Hematopoietic multipotent progenitor cell (in vitro differentiated cells): ENCODE data around the gene CHEK2. TPM values are rescaled to one million over a fixed set of nuclear protein-coding genes. Genes with fewer than 3 reads are reported as not detected.
"Not testable (repeated sequence)": the region's sequence is repeated elsewhere in the genome, so short reads cannot be mapped to it uniquely, and the experiment has no call there.

Experiments
- DNase-seq, 3 donors: peaks; one replicate each; pipeline ENCODE4 v3.0.0-alpha.2; 2011 to 2015; ENCODE audit warnings: low read depth in 2 of 3, low spot score in 2 of 3
- total RNA-seq: library from RNA; depleted of rRNA; stranded (reverse); fragments of >200 nt; gene quantifications from one replicate; pipeline ENCODE4 v1.2.3, GENCODE V29; 2012

Gene CHEK2
- total RNA-seq = 15.3 TPM

DNA sequence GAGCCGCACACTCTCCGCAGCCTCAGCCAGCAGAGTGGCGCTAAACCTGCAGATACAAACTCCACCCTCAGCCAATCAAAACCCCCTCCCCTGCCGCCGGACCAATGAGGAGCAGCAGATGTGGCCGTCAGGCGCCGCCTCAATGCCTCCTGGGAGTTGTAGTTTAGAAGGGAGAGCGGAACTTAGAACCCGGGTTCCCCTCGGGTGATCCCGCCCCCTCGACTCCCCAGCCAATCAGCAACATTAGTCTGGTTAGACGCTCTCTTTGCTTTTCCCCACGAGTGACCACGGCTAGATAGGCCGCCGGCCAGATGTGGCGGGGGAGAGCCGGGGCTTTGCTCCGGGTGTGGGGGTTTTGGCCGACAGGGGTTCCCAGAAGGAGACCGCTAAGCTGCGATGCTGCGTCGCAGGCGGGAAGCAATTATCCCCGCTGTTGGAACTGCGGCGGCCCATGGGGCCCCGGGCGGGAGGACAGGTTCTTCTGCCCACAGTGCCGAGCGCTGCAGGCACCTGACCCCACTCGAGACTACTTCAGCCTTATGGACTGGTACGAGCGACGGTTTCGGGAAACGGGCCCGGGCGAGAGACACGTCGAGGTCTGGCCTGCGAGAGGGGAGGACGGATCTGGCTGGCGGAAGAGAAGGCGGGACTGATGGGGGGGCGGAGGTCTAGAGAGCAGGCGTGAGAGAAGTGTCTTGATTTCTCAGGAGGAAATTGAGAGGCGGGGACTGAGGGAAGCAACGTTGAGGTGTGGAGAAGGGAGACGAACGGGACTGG lies at the start of gene CHEK2, which contains the start of gene HSCB:
TSS of gene CHEK2 (minus strand) at position 36 of the 777 bp plus-strand sequence. CDS start 7,099 bp downstream, outside the sequence.
TSS of gene HSCB (plus strand) at position 255 of the 777 bp plus-strand sequence. CDS start at position 312, 57 bp downstream.
- DNase-seq = peak; percentile 80 to 99 (median 98)

DNA sequence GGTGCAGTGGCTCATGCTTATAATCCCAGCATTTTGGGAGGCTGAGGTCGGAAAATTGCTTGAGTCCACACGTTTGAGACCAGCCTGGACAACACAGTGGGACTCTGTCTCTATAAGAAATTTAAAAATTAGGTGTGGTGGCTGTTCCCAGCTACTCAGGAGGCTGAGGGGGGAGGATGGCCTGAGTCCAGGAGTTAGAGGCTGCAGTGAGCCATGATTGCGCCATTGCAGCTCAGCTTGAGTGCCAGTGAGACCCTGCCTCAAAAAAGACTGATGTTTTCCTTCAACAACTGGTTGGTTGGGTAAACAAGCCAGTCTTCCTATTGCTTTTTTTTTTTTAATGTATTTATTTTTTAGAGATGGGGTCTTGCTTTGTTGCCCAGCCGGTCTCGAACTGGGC lies 49.5 kb upstream of the CHEK2 start:
- DNase-seq = no peak

DNA sequence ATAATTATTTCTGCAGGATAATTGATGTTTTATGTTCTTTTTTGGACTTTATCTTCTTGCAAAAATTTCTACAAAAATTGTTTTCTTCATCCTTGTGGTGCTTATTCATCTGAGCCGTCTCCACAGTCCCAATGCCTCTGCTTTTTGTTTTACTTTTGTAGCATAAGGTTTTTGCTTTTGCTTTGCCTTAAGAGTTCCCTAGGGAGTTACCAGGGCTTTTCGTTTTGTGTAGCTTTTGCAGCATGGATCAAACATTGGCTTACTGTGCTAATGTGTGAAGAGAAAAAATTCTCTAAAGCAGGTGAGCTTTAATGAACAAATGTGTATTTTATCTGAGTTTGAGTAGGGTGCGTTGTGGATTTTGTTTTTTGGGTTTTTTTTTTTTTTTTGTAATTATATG lies 47.0 kb upstream of the CHEK2 start:
- DNase-seq = no peak

DNA sequence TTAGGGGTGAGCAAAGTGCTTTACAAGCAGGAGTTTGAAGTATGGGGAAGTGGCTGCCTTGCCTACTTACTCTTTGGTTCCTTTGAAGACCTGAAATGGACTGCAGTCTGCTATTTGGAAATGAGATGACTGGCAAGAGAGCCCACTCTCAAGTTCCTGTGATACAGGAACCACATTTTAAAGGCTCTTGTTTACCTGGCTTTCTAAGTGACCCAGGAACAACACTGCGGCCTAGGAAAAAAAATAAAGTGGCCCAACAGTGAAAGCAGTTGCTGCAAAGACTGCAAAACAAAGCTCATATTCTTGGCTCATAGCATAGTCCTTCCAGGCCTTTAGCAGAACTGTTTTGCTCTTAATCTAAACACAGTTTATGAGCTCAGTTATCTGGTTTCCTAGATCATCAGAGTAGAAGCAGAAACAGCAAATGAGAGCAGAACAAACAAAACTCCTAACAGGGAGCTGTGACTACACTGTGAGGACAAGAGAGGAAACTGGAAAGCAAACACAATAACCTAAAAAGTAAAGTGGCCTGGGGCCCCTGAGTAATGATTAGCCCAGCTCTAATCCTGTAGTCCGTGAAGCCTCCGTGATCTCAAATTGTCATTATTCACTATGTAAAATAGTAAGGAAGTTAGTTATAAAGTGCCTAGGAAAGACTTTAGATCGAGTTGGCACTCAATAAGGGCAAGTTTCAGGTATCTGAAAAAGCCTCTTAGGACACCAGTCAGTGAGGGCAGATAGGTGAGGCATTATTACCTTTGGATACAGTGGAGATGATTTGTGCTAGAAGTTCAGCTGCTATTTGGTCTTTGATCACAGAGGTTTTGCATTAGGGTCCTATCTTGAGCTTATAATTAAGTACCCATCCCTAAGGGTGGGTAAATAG lies 42.4 kb upstream of the CHEK2 start:
- DNase-seq = peak in 2 of 3 donors; percentile 34 to 37

DNA sequence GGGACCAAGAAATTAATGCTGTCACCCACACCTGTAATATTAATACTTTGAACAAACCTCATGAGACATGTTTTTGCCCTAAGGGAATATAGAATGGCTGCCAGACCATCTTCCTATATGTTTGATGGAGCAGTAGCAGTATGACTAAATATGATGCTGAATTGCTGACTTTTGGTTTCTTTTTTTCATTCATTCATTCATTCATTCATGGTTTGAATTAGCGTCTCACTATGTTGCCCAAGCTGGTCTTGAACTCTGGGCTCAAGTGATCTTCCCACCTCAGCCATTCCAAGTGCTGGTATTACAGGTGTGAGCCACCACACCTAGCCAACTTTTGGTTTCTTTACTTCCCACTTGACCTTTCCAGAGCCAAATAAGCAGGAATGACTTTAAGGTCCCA lies 38.7 kb upstream of the CHEK2 start:
- DNase-seq = no peak

DNA sequence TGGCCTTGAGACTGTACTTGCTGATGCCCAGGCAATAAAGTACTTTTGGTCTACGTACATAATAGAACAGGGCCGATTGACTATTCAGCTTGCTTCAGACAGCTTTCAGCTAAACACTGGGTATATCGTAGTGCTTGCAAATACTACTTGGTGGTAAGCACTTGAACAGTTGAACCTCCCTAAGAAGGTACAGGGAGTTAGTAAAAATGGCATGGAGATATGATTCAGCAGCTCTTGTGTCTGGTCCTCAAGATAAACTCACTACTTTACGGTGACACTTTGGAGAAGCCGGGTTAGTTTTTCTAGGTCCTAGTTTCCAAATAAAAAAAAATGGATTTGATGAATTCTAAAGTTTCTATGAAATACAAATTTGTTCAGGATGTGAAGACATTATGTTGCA lies 38.2 kb upstream of the CHEK2 start:
- DNase-seq = no peak

DNA sequence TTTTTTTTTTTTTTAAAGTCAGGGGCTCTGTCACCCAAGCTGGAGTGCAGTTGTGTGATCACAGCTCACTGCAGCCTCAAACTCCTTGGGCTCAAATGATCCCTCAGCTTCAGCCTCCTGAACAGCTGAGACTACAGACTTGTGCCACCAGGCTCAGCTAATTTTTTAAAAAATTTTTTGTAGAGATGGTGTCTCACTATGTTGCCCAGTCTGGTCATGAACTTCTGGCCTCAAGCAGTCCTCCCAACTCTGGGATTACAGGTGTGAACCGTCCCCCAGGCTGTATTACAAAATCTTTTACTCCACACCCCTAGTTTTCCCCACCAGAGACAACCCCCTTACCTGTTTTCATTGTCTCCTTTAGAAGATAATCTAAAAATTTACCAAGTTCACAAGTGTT lies 32.8 kb upstream of the CHEK2 start:
- no peak for DNase-seq

DNA sequence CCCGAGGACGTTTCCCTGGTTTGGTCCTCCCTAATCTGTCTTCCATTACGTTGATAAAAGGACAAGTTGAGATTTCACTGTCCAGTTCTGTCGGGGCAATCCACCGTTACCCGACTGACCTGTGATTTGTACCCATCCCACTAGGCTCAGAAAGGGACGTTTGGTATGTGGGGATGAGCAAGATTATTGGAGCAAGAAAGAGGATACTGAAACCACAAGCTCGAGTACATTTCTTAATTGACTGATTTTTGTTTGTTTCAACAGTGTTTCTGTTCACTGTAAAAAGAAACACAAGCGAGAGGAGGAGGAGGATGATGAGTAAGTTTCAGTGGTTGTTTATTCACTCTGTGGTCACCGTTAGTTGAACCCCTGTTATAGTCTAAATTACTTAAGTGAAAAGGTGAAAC lies 31.8 kb upstream of the CHEK2 start:
- DNase-seq = no peak

DNA sequence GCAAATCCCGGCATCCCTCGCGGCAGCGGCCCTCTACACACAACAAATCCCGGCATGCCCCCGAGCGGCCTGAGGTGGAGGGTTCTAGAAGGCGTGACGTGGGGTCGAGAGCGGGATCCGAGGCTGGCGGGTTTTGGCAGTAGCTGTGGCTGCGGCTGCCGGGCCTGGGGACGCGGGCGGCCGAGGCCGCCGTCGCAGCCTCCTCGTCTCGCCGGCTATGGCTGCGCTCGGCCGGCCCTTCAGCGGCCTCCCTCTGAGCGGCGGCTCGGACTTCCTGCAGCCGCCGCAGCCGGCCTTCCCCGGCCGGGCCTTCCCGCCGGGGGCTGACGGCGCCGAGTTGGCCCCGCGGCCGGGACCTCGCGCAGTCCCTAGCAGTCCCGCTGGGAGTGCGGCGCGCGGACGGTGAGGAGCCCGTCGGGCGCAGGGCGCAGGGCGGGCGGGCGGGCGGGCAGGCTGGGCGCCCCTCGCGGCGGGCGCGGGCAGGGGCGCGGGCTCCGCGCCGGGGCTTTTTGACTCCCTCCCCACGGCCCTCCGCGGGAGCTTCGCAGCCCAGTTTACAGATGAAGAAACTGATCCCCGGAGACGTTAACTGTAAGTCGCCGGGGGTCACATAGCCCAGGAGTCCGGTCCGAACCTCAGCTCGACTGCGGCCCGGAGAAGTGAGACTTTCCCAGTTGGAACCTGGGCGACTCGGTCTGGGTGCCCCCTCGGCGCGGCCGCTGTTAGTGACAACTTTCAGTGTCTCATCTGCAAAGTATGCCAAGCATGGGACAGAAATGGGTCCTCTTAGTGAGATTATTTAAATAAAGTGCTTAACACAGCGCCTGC lies 31.2 kb upstream of the CHEK2 start, which contains the start of gene CCDC117:
TSS of gene CCDC117 (plus strand) at position 63 of the 828 bp plus-strand sequence. CDS start at position 218, 155 bp downstream.
- peak; percentile 74 to 98 (median 96) for DNase-seq

DNA sequence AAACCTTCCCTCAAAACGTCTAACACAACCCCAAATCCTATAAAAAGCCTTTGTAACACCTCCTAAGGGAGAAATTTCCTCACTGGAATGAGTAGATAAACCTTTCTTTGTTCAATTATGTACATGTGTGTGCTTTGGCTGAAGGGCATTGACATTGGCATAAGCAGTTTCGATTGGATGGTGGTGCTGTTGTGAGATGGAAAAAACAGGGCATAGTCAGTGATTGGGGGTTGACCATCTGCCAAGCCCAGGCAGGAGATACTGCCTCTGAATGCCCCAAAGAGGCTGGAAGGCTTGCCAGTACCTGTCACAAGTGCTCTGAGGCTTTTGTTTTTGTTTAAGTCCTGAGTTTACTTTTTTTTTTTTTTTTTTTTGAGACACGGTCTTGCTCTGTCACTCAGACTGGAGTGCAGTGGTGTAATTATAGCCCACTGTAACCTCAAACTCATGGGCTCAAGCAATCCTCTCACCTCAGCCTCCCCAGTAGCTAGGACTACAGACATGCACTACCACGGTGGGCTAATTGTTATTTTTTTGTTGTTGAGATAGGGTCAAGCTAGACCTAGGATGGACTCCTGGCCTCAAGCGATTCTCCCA lies 29.7 kb upstream of the CHEK2 start:
- no peak for DNase-seq

DNA sequence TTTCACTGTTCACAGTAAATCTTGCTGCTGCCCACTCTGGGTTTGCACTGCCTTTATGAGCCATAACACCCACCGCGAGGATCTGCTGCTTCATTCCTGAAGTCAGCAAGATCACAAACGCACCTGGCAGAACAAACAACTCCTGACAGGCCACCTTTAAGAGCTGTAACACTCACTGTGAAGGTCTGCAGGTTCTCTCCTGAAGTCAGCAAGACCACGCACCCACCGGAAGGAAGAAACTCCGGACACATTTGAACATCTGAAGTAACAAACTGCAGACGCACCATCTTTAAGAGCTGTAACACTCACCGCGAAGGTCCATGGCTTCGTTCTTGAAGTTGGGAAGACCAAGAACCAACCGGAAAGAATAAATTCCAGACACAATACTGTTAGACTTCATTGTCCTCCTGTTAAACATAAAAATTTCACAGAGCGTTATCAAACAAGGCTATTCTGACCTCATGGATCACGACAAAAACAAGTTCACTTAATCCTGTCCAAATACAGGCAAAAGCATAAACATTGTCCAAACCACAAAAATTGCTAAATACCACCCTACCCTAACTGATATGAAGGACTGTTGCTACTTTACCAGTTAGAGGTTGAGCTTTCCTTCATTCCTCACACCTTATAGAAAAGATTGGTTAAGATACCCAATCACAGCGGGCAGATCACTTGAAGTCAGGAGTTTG lies 27.9 kb upstream of the CHEK2 start:
- DNase-seq = no peak

DNA sequence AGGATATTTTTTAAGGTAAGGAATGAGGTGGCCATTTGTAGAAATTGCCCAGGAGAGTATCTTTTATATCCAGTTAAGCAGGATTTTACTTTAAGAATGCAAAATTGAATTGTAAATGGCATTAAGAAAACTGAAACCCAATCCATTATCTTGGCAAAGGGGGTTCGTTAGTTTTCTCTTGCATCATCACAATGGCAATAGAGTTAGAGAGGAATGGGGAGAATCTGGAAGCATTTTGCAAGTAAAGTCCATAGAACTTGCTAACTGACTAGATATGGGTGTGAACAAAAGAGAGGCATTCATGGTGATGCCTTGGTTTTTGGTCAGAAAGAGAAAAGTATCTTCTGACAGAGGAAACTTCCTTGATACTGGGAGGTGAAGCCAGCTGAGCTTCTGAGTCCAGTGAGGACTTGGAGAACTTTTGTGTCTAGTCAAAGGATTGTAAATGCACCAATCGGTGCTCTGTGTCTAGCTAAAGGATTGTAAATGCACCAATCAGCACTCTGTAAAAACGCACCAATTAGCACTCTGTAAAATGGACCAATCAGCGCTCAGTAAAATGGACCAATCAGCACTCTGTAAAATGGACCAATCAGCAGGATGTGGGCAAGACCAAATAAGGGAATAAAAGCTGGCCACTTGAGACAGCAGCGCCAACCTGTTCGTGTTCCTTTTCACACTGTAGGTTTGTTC lies 27.2 kb upstream of the CHEK2 start:
- DNase-seq = no peak

DNA sequence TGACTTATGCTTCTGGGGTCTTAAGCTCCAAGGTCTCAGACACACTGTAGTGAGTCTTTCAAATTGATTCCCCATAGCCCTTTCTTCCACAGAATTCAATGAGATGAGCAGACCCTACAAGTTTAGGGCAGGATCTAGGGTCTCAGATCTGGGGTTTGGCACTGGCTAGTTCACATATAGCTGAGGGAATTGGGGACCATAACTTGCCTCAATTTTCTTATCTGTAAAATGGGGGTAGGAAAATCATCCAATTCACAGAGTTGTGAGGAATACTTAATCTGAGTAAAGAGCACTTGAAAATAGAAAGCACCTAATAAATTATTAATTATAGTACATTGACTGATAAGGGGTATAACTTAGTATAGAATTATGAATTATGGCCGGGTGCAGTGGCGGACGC lies 25.0 kb upstream of the CHEK2 start:
- no peak for DNase-seq

DNA sequence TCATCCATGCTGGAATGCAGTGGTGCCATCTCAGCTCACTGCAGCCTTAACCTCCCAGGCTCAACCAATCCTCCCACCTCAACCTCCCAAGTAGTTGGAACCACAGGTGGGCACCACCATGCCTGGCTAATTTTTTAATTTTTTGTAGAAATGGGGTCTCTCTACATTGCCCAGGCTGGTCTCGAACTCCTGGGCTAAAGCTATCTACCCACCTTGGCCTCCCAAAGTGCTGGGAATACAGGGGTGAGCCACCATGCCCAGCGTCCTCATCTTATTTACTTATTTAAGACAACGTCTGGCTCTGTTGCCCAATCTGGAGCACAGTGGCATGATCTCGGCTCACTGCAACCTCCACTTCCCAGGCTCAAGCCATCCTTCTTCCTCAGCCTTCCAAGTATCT lies 20.4 kb upstream of the CHEK2 start:
- not testable (repeated sequence) for DNase-seq

DNA sequence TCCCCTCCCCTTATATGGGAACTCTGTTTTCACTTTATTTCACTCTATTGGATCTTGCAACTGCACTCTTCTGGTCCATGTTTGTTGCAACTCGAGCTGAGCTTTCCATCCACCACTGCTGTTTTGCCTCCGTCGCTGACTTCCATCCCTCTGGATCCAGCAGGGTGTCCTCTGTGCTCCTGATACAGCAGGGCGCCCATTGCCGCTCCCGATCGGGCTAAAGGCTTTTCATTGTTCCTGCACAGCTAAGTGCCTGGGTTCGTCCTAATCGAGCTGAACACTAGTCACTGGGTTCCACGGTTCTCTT lies 19.8 kb upstream of the CHEK2 start:
- DNase-seq = no peak

DNA sequence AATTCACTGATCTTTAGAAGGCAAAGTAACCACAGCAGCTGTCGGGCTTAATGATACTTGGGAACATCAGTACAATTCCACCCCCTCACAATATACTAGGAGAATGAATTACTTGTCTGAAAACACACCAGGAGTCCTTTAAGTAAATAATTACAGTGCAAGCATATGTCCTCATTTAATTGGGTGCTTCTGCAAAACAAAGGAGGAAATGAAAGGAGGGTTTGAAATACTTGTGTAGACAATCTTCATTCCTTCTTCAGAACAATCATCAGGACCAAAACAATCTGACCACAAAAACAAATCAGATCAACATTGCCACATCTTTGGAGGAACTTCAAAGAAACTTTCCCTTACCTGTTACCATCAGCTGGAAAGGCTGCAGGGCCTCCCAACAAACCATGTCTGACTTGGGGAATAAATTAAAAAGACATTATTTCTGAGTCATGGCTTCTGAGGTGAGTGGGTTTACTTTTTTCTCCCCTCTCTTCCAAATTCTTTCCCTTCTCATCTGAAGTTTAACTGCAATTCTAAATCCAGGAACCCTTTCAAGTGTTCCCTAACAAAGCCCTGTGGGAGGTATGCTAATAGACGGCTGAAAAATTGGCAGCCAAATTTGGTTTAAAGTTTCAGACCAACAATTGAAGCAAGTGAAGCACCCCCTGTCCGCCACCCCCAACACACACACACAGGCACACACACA lies 18.4 kb upstream of the CHEK2 start:
- DNase-seq = no peak

DNA sequence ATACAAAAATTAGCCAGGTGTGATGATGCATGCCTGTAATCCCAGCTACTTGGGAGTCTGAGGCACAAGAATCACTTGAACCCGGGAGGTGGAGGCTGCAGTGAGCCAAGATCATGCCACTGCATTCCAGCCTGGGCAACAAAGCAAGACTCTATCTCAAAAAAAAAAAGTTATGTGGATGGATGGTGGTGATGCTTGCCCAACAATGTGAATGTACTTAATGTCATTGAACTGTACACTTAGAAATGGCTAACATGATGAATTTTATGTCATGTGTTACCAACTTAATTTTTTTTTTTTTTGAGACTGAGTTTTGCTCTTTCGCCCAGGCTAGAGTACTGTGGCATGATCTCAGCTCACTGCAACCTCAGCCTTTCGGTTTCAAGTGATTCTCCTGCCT lies 12.9 kb upstream of the CHEK2 start:
- not testable (repeated sequence) for DNase-seq

DNA sequence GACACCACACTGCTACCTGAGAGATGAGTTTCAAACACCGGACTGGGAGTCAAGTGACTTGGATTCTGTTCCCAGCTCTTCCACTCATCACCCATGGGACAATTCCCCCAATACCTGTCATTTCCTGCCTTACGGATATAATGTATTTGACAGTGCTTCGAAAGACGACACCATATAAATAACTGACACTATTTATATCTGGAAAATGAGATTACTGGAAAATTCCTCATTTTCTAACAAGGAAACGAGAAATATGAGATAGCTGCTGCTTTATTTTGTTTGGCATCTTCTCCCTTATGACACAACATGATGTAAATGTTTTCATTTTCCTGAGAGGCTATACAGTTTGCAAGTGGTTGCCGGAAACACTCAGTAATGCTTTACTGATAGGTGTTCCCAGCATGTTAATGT lies 8.9 kb upstream of the CHEK2 start:
- no peak for DNase-seq

DNA sequence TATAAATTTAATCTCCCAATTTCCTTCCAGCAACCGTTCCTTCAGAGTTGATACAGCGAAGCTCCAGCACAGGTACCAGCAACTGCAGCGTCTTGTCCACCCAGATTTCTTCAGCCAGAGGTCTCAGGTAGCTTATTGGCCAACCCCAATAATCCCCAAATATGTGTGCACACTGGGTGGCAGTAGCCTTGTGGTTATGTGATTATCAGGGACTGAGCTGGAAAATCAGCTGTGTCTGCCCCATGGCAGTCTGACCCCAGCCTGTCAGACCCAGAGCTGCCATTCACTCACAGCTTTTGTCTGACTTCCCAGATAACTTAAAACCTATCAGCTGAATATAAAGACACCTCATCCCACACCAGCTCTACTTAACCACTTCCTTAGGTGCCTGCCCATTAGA lies 2.2 kb upstream of the CHEK2 start:
- DNase-seq = no peak
